Measurements from ENCODE around the gene MYB. TPM values are rescaled to one million over a fixed set of nuclear protein-coding genes. Genes with fewer than 3 reads are reported as not detected.

The MYB gene
- total RNA-seq, 2 experiments from 2014 or later = 27.7 to 30.3 TPM

DNA sequence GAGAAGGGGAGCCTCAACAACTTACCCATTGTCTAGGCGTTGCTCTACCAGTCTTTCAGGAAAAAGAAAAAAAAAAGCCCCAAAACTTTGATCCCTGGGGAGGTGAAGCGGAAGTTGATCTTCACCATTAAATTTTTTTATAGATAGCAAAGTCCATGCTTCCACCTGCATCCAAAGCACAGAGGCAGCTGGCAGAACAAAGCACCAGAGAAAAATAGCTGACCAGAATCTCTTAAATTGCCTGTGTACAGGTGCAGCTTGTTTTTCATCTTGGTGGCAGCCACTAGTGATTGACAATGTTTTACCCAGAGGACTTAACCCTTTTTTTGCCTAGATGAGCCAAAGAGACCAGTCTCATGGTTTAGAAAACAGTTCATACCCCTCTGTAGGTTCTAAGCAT is 86.0 kb downstream of the MYB start:
- ChIA-PET POLR2A (no interaction called here), CTCF (interaction anchor here (0.7 to 1.0 kb wide), 2 partner anchors 184 to 753 kb away, joined by 3 to 4 read pairs; no protein-coding TSS in a partner anchor)
- Mint-ChIP-seq H3K4me3 (no peak overlapping the region), H3K9me3 (no peaks in the 10 kb centered on the region), H3K27ac (no peak overlapping the region), H3K4me1 (no peaks in the 10 kb centered on the region), H3K27me3 (no peaks in the 10 kb centered on the region), H3K36me3 (ENCODE audit: low read depth) (no peaks in the 10 kb centered on the region)
- DNase-seq = no peak

GRCh38 chr6:135268263-135268662 is 87.2 kb downstream of the MYB start:
- H3K4me3 Mint-ChIP-seq = no peak overlapping the region
- H3K9me3 Mint-ChIP-seq = no peaks in the 10 kb centered on the region
- no peak for DNase-seq
- H3K36me3 Mint-ChIP-seq (ENCODE audit: low read depth) = no peaks in the 10 kb centered on the region
- ChIA-PET CTCF (no interaction called here), POLR2A (no interaction called here)
- H3K27me3 Mint-ChIP-seq = no peaks in the 10 kb centered on the region
- H3K27ac Mint-ChIP-seq = no peak overlapping the region
- no peaks in the 10 kb centered on the region for H3K4me1 Mint-ChIP-seq

DNA sequence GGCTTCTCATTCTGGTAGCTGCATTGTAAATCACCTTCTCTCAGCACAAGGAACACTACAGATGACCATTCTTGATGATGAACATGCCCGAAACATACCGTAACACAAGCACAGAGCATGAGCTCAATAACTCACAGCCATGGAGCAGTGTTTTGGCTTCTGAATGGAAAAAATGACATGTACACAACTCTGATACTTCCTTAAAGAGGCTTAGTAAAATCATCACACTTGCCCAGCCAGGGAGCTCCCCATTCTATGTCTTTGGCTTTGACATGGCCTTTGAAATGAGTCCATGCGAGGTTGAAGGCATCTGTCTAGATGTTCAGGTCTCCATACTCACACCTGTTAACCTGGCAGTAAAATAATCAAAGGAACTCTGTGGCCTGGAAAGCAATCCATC is 87.6 kb downstream of the MYB start:
- Mint-ChIP-seq H3K4me1 (no peaks in the 10 kb centered on the region), H3K27me3 (no peaks in the 10 kb centered on the region), H3K4me3 (no peak overlapping the region), H3K27ac (no peak overlapping the region), H3K9me3 (no peaks in the 10 kb centered on the region), H3K36me3 (ENCODE audit: low read depth) (no peaks in the 10 kb centered on the region)
- CTCF ChIA-PET = no interaction called here
- POLR2A ChIA-PET = no interaction called here
- no peak for DNase-seq

Other genes with a start within 250 kb of the MYB start
- gene ALDH8A1, start 231.2 kb upstream of the MYB start, total RNA-seq = 1 to 10 TPM in 1 of 2 experiments, under 1 TPM in 1; 0.85 to 1.2 TPM
- gene HBS1L, start 126.5 kb upstream of the MYB start, total RNA-seq = 10 to 100 TPM; 90.3 to 91.6 TPM

Data from activated CD4-positive, alpha-beta memory T cell treated with anti-CD3 and anti-CD28 coated beads, Interleukin-2, amount 10 ng/mL, durations not matched to agents 7 days and 5 days (primary cell).